Panc1 (cell line): ENCODE data around the gene EPS8L1. TPM values are rescaled to one million over a fixed set of nuclear protein-coding genes. Genes with fewer than 3 reads are reported as not detected.

ENCODE experiments used
- ATAC-seq: fragments of 200-7000 bp; cut with Tn5 transposase; 2 replicates; pipeline ENCODE4 v1.9.1; 2020; ENCODE audit warnings: mild to moderate bottlenecking, moderate library complexity
- BruUV-seq: library from RNA; stranded (reverse); fragments of 400-500 nt; replicated peaks from 2 replicates; lab custom pipeline; 2021; lab: Mats Ljungman, UMichigan
- CTCF ChIA-PET: fragments of 300-600 bp; sonication (Branson Sonifier 250); formaldehyde crosslinking; loops from one replicate; lab custom pipeline; 2022; ENCODE audit warnings: antibody characterized with exemption; lab: Charles Lee
- POLR2A ChIA-PET: fragments of 300-600 bp; sonication (Branson Sonifier 250); formaldehyde crosslinking; loops from one replicate; lab custom pipeline; 2022; ENCODE audit warnings: antibody characterized with exemption; lab: Charles Lee
- DNase-seq: peaks from one replicate; pipeline ENCODE4 v3.0.0-alpha.2; 2010; ENCODE audit warnings: low read depth, low spot score
- H3K27ac ChIP-seq: 2 replicates; pipeline ENCODE4 v1.5.1; 2011; ENCODE audit warnings: mild to moderate bottlenecking, low read length, inconsistent platforms
- H3K27me3 ChIP-seq: fragments of 200-500 bp; sonication (Bioruptor generic); 2 replicates; pipeline ENCODE4 v1.6.0; 2014; ENCODE audit warnings: low read length, inconsistent platforms; ENCODE audit not compliant: control insufficient read depth, insufficient read depth
- H3K36me3 ChIP-seq: fragments of 200-500 bp; sonication (Bioruptor generic); 2 replicates; pipeline ENCODE4 v1.5.1; 2014; ENCODE audit warnings: inconsistent platforms, mild to moderate bottlenecking, low read length, moderate library complexity; ENCODE audit not compliant: control insufficient read depth, insufficient read depth
- H3K4me1 ChIP-seq: 2 replicates; pipeline ENCODE4 v1.5.1; 2011; ENCODE audit warnings: inconsistent platforms, mild to moderate bottlenecking, low read length, moderate library complexity; ENCODE audit not compliant: control insufficient read depth, insufficient read depth
- H3K4me3 ChIP-seq, 2 experiments: 2 replicates each; pipeline ENCODE4 v1.5.1; 2011 to 2012; ENCODE audit warnings: low read depth in 2 of 2, low read length in 2 of 2, mild to moderate bottlenecking in 2 of 2, inconsistent platforms in 1 of 2, moderate library complexity in 1 of 2
- H3K9me3 ChIP-seq: fragments of 200-500 bp; sonication (Bioruptor generic); 2 replicates; pipeline ENCODE4 v1.5.1; 2014; ENCODE audit warnings: low read depth, mild to moderate bottlenecking, inconsistent platforms, low read length, moderate library complexity; ENCODE audit not compliant: control insufficient read depth, insufficient read depth
- CTCF ChIP-seq: fragments of 450-650 bp; IDR thresholded peaks from 2 replicates; pipeline ENCODE4 v1.5.1; 2017; ENCODE audit warnings: mild to moderate bottlenecking
- POLR2AphosphoS5 ChIP-seq: IDR thresholded peaks from 2 replicates; pipeline ENCODE4 v1.6.1; 2012; ENCODE audit warnings: mild to moderate bottlenecking, low read depth, low read length, moderate library complexity
- REST ChIP-seq, 2 experiments: IDR thresholded peaks; 2 replicates each; pipeline ENCODE4 v1.6.1; 2011 to 2012; ENCODE audit warnings: low read depth in 2 of 2, control low read depth in 1 of 2, low read length in 1 of 2, mild to moderate bottlenecking in 1 of 2, moderate library complexity in 1 of 2; ENCODE audit not compliant: insufficient read depth in 1 of 2
- SIN3A ChIP-seq: IDR thresholded peaks from 2 replicates; pipeline ENCODE4 v1.6.1; 2012; ENCODE audit warnings: low read depth, mild to moderate bottlenecking, low read length, moderate library complexity, borderline replicate concordance; ENCODE audit not compliant: insufficient read depth
- TCF7L2 ChIP-seq: IDR thresholded peaks from 2 replicates; pipeline ENCODE4 v1.6.1; 2011; ENCODE audit warnings: mild to moderate bottlenecking, low read depth, low read length, inconsistent platforms
- in situ Hi-C: cut with HindIII; loops from 2 replicates; pipeline ENCODE4 v1.10.0; 2016; ENCODE audit warnings: low sequenced_read_pairs, low pct_unique_long_range_greater_than_20kb
- intact Hi-C: fragments of 100-400 bp; cut with micrococcal nuclease; formaldehyde crosslinking; loops from one replicate; pipeline ENCODE4 v1.10.0; 2022; ENCODE audit not compliant: unreplicated experiment
- total RNA-seq: library from RNA; stranded (reverse); gene quantifications from one replicate; pipeline ENCODE4 v1.2.1, GENCODE V29; 2021; ENCODE audit not compliant: unreplicated experiment

EPS8L1 gene
- total RNA-seq, 1 experiment from 2014 or later = 11.0 TPM

GRCh38 chr19:55082020-55082851 lies 6.6 kb downstream of the EPS8L1 start:
- intact Hi-C loops (no loop called here), in situ Hi-C loops (no loop called here)
- Histone ChIP-seq H3K27ac (no peak overlapping the region), H3K9me3 (no peaks in the 10 kb centered on the region), H3K27me3 (no peaks in the 10 kb centered on the region), H3K4me3 (no peak overlapping the region; a peak in 1 of 4 replicates), H3K36me3 (no peaks in the 10 kb centered on the region), H3K4me1 (no peaks in the 10 kb centered on the region; the same call in 1 of the 2 replicates)
- TF ChIP-seq SIN3A (no peak), POLR2AphosphoS5 (no peak), TCF7L2 (no peak), REST (IDR thresholded peaks at IDR 0.05; ENCODE audit: insufficient read depth in 1 of 2, low read depth in 2 of 2, low read length in 1 of 2) (no peak), CTCF (no peak)
- POLR2A ChIA-PET = no interaction called here
- BruUV-seq = no TSS peak
- ATAC-seq = no peak
- no peak for DNase-seq
- CTCF ChIA-PET = no interaction called here

- ChIA-PET CTCF (no interaction called here), POLR2A (no interaction called here)
- TF ChIP-seq SIN3A (no peak), CTCF (no peak), POLR2AphosphoS5 (no peak), REST (IDR thresholded peaks at IDR 0.05; ENCODE audit: insufficient read depth in 1 of 2, low read depth in 2 of 2, low read length in 1 of 2) (no peak), TCF7L2 (no peak)
- ATAC-seq (no peak), DNase-seq (no peak)
- in situ Hi-C loops (no loop called here), intact Hi-C loops (no loop called here)
- BruUV-seq = no TSS peak
- H3K4me1 ChIP-seq = no peaks in the 10 kb centered on the region; the same call in 1 of the 2 replicates
- no peak overlapping the region for H3K4me3 ChIP-seq
- no peaks in the 10 kb centered on the region for H3K36me3 ChIP-seq
- no peaks in the 10 kb centered on the region for H3K27me3 ChIP-seq
- H3K27ac ChIP-seq = no peak overlapping the region
- H3K9me3 ChIP-seq = no peaks in the 10 kb centered on the region
Observed at GRCh38 chr19:55083004-55083850, 7.6 kb downstream of the EPS8L1 start.
